H9 (cell line): ENCODE data around the gene SMAD6. TPM values are rescaled to one million over a fixed set of nuclear protein-coding genes. Genes with fewer than 3 reads are reported as not detected.

Experiments used
- DNase-seq: peaks from one replicate; pipeline ENCODE4 v3.0.0-alpha.2; 2017
- H2AFZ ChIP-seq: one replicate; pipeline ENCODE4 v1.6.1; 2013; ENCODE audit warnings: mild to moderate bottlenecking, low read length, control low read depth, moderate library complexity
- H2AK5ac ChIP-seq: 2 replicates; pipeline ENCODE4 v1.6.1; 2013; ENCODE audit warnings: low read length, control low read depth, mixed read lengths; ENCODE audit not compliant: insufficient read length
- H2BK120ac ChIP-seq: one replicate; pipeline ENCODE4 v1.6.1; 2013; ENCODE audit warnings: low read depth, mild to moderate bottlenecking, low read length, control low read depth, inconsistent platforms; ENCODE audit not compliant: poor library complexity, severe bottlenecking
- H2BK12ac ChIP-seq: 2 replicates; pipeline ENCODE4 v1.6.1; 2013; ENCODE audit warnings: low read length, control low read depth, mixed read lengths, low read depth; ENCODE audit not compliant: insufficient read length
- H2BK15ac ChIP-seq: 2 replicates; pipeline ENCODE4 v1.6.1; 2013; ENCODE audit warnings: low read depth, low read length, control low read depth
- H2BK20ac ChIP-seq: one replicate; pipeline ENCODE4 v1.6.1; 2013; ENCODE audit warnings: low read depth, mild to moderate bottlenecking, low read length, control low read depth, inconsistent platforms; ENCODE audit not compliant: poor library complexity, severe bottlenecking
- H2BK5ac ChIP-seq: 2 replicates; pipeline ENCODE4 v1.6.1; 2013; ENCODE audit warnings: low read length, control low read depth, mixed read lengths; ENCODE audit not compliant: insufficient read length
- H3K14ac ChIP-seq: 2 replicates; pipeline ENCODE4 v1.6.1; 2013; ENCODE audit warnings: low read length, control low read depth; ENCODE audit not compliant: insufficient read depth
- H3K18ac ChIP-seq: 2 replicates; pipeline ENCODE4 v1.6.1; 2013; ENCODE audit warnings: low read depth, mild to moderate bottlenecking, mixed read lengths, low read length, control low read depth; ENCODE audit not compliant: insufficient read length
- H3K23ac ChIP-seq: 2 replicates; pipeline ENCODE4 v1.6.1; 2013; ENCODE audit warnings: low read length, control low read depth, mixed read lengths, low read depth; ENCODE audit not compliant: insufficient read length
- H3K23me2 ChIP-seq: 2 replicates; pipeline ENCODE4 v1.6.1; 2013; ENCODE audit warnings: low read depth, mild to moderate bottlenecking, mixed read lengths, low read length, control low read depth; ENCODE audit not compliant: insufficient read length, poor library complexity, severe bottlenecking
- H3K27ac ChIP-seq: 2 replicates; pipeline ENCODE4 v1.5.1; 2013; ENCODE audit warnings: low read length, control low read depth, mixed read lengths, low read depth; ENCODE audit not compliant: insufficient read length
- H3K27me3 ChIP-seq: 2 replicates; pipeline ENCODE4 v1.6.1; 2013; ENCODE audit warnings: low read length, control low read depth, inconsistent platforms; ENCODE audit not compliant: insufficient read depth
- H3K4ac ChIP-seq: 2 replicates; pipeline ENCODE4 v1.6.1; 2013; ENCODE audit warnings: low read depth, mild to moderate bottlenecking, control low read depth, inconsistent platforms, low read length, moderate library complexity
- H3K4me1 ChIP-seq: 2 replicates; pipeline ENCODE4 v1.6.1; 2013; ENCODE audit warnings: low read length, control low read depth, inconsistent platforms; ENCODE audit not compliant: insufficient read depth
- H3K4me2 ChIP-seq: 2 replicates; pipeline ENCODE4 v1.6.1; 2013; ENCODE audit warnings: low read length, control low read depth, mixed read lengths; ENCODE audit not compliant: insufficient read length, insufficient read depth
- H3K56ac ChIP-seq: 2 replicates; pipeline ENCODE4 v1.6.1; 2013; ENCODE audit warnings: low read depth, mild to moderate bottlenecking, mixed read lengths, low read length, control low read depth; ENCODE audit not compliant: insufficient read length
- H3K79me1 ChIP-seq: 2 replicates; pipeline ENCODE4 v1.6.1; 2013; ENCODE audit warnings: low read depth, mild to moderate bottlenecking, moderate library complexity, low read length, control low read depth, inconsistent platforms; ENCODE audit not compliant: insufficient read depth, poor library complexity, severe bottlenecking
- H3K79me2 ChIP-seq: 2 replicates; pipeline ENCODE4 v1.6.1; 2013; ENCODE audit warnings: low read length, control low read depth, inconsistent platforms; ENCODE audit not compliant: insufficient read depth
- H3K9ac ChIP-seq: 2 replicates; pipeline ENCODE4 v1.6.1; 2013; ENCODE audit warnings: low read length, control low read depth, mixed read lengths; ENCODE audit not compliant: insufficient read length; ENCODE audit errors: extremely low read depth
- H3K9me3 ChIP-seq: one replicate; pipeline ENCODE4 v1.6.1; 2013; ENCODE audit warnings: low read depth, low read length, inconsistent platforms; ENCODE audit not compliant: control insufficient read depth
- H3T11ph ChIP-seq: one replicate; pipeline ENCODE4 v1.6.1; 2013; ENCODE audit warnings: mild to moderate bottlenecking, low read length, control low read depth, inconsistent platforms
- H4K20me1 ChIP-seq: one replicate; pipeline ENCODE4 v1.6.1; 2013; ENCODE audit not compliant: control insufficient read depth, insufficient read length, insufficient read depth
- H4K5ac ChIP-seq: 2 replicates; pipeline ENCODE4 v1.6.1; 2013; ENCODE audit warnings: low read depth, mild to moderate bottlenecking, mixed read lengths, low read length, control low read depth; ENCODE audit not compliant: insufficient read length
- H4K8ac ChIP-seq: replicated peaks from 2 replicates; pipeline ENCODE4 v1.6.1; 2013; ENCODE audit warnings: low read length, control low read depth, mixed read lengths, low read depth; ENCODE audit not compliant: insufficient read length
- H4K91ac ChIP-seq: 2 replicates; pipeline ENCODE4 v1.6.1; 2013; ENCODE audit warnings: low read depth, mild to moderate bottlenecking, moderate library complexity, mixed read lengths, low read length, control low read depth; ENCODE audit not compliant: insufficient read length
- H3K27ac Mint-ChIP-seq, 3 experiments: 2 replicates in 2 of 3; 3 replicates in 1 of 3; pipeline ENCODE4 v1.8.0; 2020 to 2021; ENCODE audit warnings: mixed read lengths in 3 of 3, mild to moderate bottlenecking in 1 of 3, moderate library complexity in 1 of 3
- H3K27me3 Mint-ChIP-seq: 2 replicates; pipeline ENCODE4 v1.8.0; 2021; ENCODE audit warnings: low read depth, mild to moderate bottlenecking, moderate library complexity, mixed read lengths
- H3K36me3 Mint-ChIP-seq, 3 experiments: 2 replicates in 2 of 3; 3 replicates in 1 of 3; pipeline ENCODE4 v1.8.0; 2020 to 2021; ENCODE audit warnings: low read depth in 3 of 3, mixed read lengths in 3 of 3; ENCODE audit not compliant: insufficient read depth in 1 of 3
- H3K4me1 Mint-ChIP-seq, 2 experiments: 2 replicates each; pipeline ENCODE4 v1.8.0; 2020; ENCODE audit warnings: mixed read lengths in 2 of 2
- H3K4me3 Mint-ChIP-seq, 2 experiments: 2 replicates in 1 of 2; 3 replicates in 1 of 2; pipeline ENCODE4 v1.8.0; 2020 to 2021; ENCODE audit warnings: mild to moderate bottlenecking in 2 of 2, mixed read lengths in 2 of 2, moderate library complexity in 1 of 2
- H3K9me3 Mint-ChIP-seq, 2 experiments: 2 replicates in 1 of 2; 3 replicates in 1 of 2; pipeline ENCODE4 v1.8.0; 2020; ENCODE audit warnings: mild to moderate bottlenecking in 2 of 2, mixed read lengths in 2 of 2, moderate library complexity in 1 of 2
- CTCF ChIP-seq: fragments of 200-600 bp; sonication (generic); conservative IDR thresholded peaks from 3 replicates; pipeline ENCODE4 v1.8.0; 2021; ENCODE audit warnings: antibody characterized with exemption, mild to moderate bottlenecking
- WGBS: extraction: QIAGEN DNeasy Blood & Tissue Kit; methylation state at CpG from one replicate; pipeline ENCODE4 v1.1.7; 2013; ENCODE audit warnings: missing lambda C conversion rate, low lambda C conversion rate, mixed read lengths; ENCODE audit not compliant: insufficient read length; ENCODE audit errors: extremely low coverage; 5-methylcytosine and 5-hydroxymethylcytosine counted together
- total RNA-seq: library from RNA; stranded (reverse); gene quantifications from 2 replicates; pipeline ENCODE4 v1.2.1, GENCODE V29; 2021

Gene SMAD6
- total RNA-seq, 1 experiment from 2014 or later: 6.0 TPM

DNA sequence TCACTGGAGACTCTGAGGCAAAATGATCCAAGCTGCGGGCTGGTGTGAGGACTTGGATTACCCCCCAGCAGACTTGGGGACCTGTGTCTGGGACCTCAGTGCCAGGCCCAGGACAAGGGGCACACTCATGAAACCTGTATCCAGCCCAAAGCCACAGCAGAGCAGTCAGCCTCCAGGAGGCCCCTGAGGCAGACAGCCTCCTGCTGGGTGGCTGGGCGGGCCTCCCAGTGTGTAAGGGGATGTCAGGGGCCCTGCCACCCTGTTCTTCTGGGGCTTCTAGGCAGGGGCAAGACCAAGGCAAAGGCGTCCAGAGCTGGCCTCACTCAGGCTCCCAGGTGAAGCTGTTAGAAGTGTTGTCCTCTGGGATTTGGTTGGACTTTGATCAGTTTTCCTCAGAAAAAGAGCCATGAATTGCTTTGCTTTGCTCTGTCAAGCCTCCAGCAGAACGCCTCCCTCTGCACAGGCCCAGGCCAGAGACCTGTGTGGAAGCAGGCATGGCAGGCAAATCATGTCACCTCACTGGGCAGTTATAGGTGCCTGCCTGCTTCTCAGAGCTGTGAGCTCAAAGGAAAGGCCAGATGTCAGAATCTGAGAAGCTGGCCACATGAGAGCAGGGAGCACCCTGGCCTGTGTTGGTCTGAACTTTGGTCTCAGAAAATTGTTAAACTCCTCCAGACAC, 77.4 kb downstream of the SMAD6 start:
- Histone ChIP-seq H3T11ph (no peak overlapping the region), H3K23ac (no peak overlapping the region), H2AK5ac (no peak overlapping the region), H3K79me1 (no peaks in the 10 kb centered on the region), H3K27ac (no peak overlapping the region), H2BK12ac (no peak overlapping the region), H3K4me1 (no peaks in the 10 kb centered on the region; the same call in 1 of the 2 replicates), H2BK5ac (no peak overlapping the region), H3K4me2 (no peak overlapping the region), H3K79me2 (no peaks in the 10 kb centered on the region), H3K56ac (no peak overlapping the region), H2BK20ac (no peak overlapping the region), H3K14ac (no peak overlapping the region), H3K23me2 (no peaks in the 10 kb centered on the region), H3K9ac (no peak overlapping the region), H3K18ac (no peak overlapping the region), H2BK15ac (no peak overlapping the region), H4K5ac (no peak overlapping the region), H2BK120ac (no peak overlapping the region), H4K20me1 (no peaks in the 10 kb centered on the region), H2AFZ (no peak overlapping the region), H4K8ac (no peak overlapping the region), H3K4ac (no peak overlapping the region), H3K9me3 (no peaks in the 10 kb centered on the region), H4K91ac (no peak overlapping the region), H3K27me3 (no peaks in the 10 kb centered on the region)
- Mint-ChIP-seq H3K27me3 (no peaks in the 10 kb centered on the region), H3K36me3 (no peaks in the 10 kb centered on the region; a peak in 1 of 7 replicates), H3K4me1 (peaks cover 17 to 31% of the 10 kb centered on the region in 2 experiments), H3K27ac (peak overlapping the region in 2 of 3 experiments; percentile 51 to 70; a peak in 2 of 7 replicates), H3K9me3 (no peaks in the 10 kb centered on the region), H3K4me3 (no peak overlapping the region)
- TF ChIP-seq CTCF: no peak
- no CpG with 5 or more reads among the region's 4 CpGs for WGBS
- no peak for DNase-seq
